ENCODE measurements around the gene NFATC2.
A peak's percentile ranks its signal among the peaks of the same experiment; 100 is the strongest.

Gene NFATC2

GRCh38 chr20:51536116-51537069 is 6.1 kb downstream of the NFATC2 start:
- DNase-seq = peak; percentile 74

- no peak for DNase-seq
Observed at GRCh38 chr20:51535674-51536073, 6.8 kb downstream of the NFATC2 start.

GRCh38 chr20:51535075-51535386 is 7.5 kb downstream of the NFATC2 start:
- DNase-seq = no peak

- no peak for DNase-seq
Observed at GRCh38 chr20:51533291-51534172, 9.0 kb downstream of the NFATC2 start.

GRCh38 chr20:51532577-51533191 is 9.8 kb downstream of the NFATC2 start:
- no peak for DNase-seq

- no peak for DNase-seq
Observed at GRCh38 chr20:51531712-51532456, 10.6 kb downstream of the NFATC2 start.

- DNase-seq = peak; percentile 58
Observed at GRCh38 chr20:51531141-51531710, 11.3 kb downstream of the NFATC2 start.

GRCh38 chr20:51529758-51530157 is 12.8 kb downstream of the NFATC2 start:
- no peak for DNase-seq

- no peak for DNase-seq
Observed at GRCh38 chr20:51529081-51529681, 13.3 kb downstream of the NFATC2 start.

- no peak for DNase-seq
Observed at GRCh38 chr20:51528263-51529027, 14.1 kb downstream of the NFATC2 start.

GRCh38 chr20:51526754-51527153 is 15.8 kb downstream of the NFATC2 start:
- no peak for DNase-seq

- DNase-seq = no peak
Observed at GRCh38 chr20:51526106-51526470, 16.4 kb downstream of the NFATC2 start.

- no peak for DNase-seq
Observed at GRCh38 chr20:51525241-51526105, 17.0 kb downstream of the NFATC2 start.

GRCh38 chr20:51523276-51524013 is 19.1 kb downstream of the NFATC2 start:
- no peak for DNase-seq

GRCh38 chr20:51522207-51522606 is 20.3 kb downstream of the NFATC2 start:
- DNase-seq = no peak

- DNase-seq = no peak
Observed at GRCh38 chr20:51517839-51518238, 24.7 kb downstream of the NFATC2 start.

GRCh38 chr20:51516855-51517254 is 25.7 kb downstream of the NFATC2 start:
- DNase-seq = no peak

GRCh38 chr20:51514836-51515235 is 27.7 kb downstream of the NFATC2 start:
- no peak for DNase-seq

GRCh38 chr20:51514249-51514648 is 28.3 kb downstream of the NFATC2 start:
- no peak for DNase-seq
